ENCODE results near the gene HPN.

The HPN gene

GRCh38 chr19:35065574-35065973 is 24.1 kb downstream of the HPN start:
- no peak for DNase-seq

GRCh38 chr19:35066121-35066520 is 24.6 kb downstream of the HPN start:
- DNase-seq: no peak

GRCh38 chr19:35066691-35067563 is 25.4 kb downstream of the HPN start:
- DNase-seq: peak; percentile 85

GRCh38 chr19:35068941-35069634 is 27.6 kb downstream of the HPN start:
- no peak for DNase-seq

DNA sequence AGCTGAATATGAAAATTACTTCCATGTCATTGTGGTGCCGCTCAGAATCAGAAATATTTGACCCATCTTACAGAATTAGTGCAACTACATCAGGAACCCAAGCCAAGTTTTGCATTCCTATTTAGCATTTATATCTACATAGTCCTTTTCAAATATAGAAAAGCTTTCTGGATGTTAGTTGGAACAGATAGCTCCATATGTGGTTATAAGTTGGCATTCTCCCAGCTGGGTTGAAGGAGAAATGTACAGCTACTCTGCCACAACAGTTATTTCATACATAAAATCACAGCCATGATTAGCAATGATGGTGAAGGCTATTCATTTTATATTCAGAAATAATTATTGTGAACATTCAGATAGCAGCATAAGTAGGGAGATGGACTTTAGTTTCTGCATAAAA is 28.2 kb downstream of the HPN start:
- peak; percentile 61 for DNase-seq

GRCh38 chr19:35070471-35070870 is 28.9 kb downstream of the HPN start:
- no peak for DNase-seq

DNA sequence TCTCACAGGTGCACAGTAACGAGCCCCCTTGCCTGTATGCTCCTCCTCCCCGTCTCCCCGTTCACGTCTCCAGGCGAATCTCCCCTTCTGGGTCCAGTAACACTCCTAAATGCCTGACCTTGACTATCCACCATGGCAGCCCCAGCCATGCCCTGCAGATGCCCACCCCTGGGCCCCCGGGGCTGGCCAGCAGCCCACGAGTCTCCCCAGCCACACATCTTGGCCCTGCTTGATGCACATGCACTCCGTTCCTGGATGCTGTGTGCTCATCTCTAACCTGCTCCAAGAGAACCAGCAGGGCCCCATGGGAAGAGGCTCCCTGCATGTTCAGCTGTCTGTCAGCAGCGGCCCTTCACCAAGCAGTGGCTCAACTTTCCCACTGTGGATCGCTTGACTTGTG is 32.0 kb downstream of the HPN start:
- DNase-seq: no peak

DNA sequence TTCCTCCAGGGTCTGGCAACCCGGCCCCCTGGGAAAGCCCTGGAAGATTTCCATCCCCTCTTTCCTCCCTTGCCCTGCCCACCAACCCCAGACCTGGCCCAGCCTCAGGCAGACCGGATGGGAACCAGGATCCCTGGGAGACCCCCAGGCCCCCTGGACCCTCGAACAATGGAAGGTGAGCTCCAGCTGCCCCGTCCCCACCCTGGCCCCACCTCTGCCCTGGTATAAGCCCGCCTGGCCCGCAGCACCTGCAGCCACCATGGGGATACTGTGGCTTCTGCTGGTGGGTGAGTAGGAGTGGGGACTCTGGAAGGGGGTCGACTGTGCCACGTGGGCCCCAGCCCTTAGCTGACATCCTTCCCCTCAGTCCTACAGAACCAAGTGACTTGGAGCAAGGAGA is 32.4 kb downstream of the HPN start:
- DNase-seq: no peak

DNA sequence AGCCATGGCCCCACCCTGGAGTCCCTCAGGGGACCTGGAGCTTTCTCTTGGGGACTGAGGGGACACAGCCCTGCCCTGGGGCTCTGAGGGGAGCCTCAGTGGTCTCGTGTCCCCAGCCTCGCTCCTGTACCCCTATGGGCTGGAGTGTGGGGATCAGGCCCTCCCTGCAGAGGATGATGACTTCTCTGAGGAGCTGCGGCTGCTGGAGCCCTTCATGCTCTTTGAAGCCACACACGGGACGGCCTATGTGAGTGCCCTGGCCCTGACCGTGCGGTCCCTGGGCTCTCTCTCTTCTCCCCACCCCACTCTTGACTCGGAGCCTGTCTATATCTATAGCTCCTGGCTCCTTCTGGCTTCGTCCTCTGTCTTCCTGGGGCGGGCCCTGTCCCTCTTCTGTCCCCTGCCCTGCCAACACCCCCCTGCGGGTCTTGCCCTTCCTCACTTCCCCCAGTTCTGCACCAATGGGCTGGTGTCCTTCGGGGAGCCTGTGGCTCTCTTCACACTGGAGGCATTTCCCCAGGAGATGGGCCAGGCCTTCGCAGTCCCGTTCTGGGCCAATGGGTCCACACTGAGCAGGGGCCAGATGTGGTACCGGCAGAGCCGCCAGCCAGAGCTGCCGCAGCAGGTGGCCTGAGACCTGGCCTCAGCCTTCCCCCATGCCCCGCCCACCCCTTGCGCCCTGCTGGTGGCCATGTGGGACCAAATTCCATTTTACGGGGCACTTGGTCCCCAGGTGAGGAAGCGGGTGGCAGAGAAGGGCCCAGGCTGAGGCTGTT is 33.1 kb downstream of the HPN start:
- DNase-seq: no peak

- no peak for DNase-seq
These were observed 33.9 kb downstream of the HPN start for GRCh38 chr19:35075202-35076025.

DNA sequence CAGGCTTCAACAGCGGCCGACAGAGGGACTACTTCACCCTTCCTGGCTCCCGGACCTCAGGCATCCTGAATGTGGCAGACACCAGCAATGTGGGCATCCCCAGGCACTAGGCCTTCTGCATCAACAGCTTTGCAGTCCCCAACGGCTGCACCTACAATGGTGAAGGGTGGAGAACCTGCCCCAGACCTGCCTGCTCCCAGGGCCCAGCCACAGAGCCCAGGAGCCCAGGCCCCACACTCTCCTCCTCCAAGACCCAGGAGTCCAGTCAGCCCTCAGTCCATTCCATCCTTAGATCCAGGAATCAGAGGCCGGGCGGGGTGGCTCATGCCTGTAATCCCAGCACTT is 34.5 kb downstream of the HPN start:
- no peak for DNase-seq

GRCh38 chr19:35076657-35077056 is 35.1 kb downstream of the HPN start:
- no peak for DNase-seq

DNA sequence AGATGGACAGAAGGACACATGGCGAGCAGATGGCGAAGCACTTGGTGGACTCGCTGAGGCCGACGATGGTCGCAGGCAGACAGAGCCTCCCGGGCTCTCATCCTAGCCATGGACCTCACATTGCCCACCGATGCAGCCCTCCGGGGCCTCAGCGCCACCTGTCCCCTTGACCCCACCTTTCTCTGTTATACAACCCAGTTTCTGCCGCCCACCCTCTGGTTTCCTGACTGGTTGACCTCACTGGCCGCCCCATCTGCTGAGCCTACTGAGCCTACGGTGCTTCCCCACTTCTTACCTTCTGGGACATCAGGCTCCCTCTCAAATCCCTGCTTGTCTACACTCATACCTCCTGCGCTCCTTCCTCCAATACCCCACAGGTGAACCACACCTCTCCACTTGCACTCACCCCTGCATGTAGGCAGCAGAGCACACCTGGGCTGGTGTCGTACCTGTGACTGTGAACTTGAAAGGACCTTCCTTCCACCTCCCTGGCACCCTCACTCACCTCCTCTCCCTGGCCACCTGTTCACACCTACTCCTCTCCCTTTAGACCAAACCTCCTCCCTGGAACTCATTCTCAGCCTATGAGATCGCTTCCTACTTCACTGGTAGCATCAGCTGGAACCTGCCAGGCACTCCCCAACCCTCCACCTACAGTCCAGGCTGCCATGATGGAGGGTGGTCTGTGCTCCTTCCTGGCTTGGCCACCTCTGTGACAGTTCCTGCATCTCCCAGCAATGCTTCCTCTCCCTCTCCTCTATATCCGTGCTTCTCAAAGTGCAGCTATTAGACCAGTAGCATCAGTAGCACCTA is 36.1 kb downstream of the HPN start:
- DNase-seq: no peak

- no peak for DNase-seq
These were observed 38.3 kb downstream of the HPN start for GRCh38 chr19:35079826-35080225.

- no peak for DNase-seq
These were observed 39.2 kb downstream of the HPN start for GRCh38 chr19:35080613-35081170.

GRCh38 chr19:35081201-35081600 is 39.7 kb downstream of the HPN start:
- no peak for DNase-seq

GRCh38 chr19:35083691-35084508 is 42.4 kb downstream of the HPN start:
- no peak for DNase-seq

DNA sequence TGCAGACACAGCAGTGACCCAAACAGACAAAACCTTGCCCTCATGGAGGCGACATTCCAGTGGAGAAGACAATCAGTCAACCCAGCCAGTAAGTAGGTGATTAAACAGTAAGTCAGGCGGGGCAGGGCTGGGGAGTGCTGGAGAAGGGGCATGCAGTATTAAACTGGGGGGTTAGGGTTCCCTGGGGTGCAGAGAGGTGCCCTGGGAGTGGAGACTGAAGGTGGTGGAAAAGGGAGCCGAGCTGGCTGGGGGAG is 42.9 kb downstream of the HPN start:
- DNase-seq: no peak

DNA sequence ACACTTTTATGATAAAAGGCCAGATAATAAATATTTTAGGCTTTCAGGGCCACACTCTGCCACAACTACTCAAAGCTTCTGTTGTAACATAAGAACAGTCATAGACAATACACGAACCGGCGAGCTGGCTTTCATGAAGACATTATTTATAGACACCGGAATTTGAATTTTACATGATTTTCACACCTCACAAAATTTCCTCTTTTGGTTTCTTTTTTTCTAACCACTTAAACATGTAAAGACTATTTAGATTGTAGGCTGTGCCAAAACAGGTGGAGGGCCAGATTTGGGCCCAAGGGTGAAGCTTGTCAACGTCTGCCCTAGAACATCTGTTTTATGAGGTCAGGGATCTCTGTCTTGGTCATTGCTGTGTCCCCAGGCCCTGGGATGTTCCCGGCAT is 44.4 kb downstream of the HPN start:
- no peak for DNase-seq

GRCh38 chr19:35086455-35086854 is 44.9 kb downstream of the HPN start:
- DNase-seq: no peak

- DNase-seq: no peak
These were observed 45.9 kb downstream of the HPN start for GRCh38 chr19:35087393-35087792.

All from fibroblast of upper back skin (primary cell).